Stimulated activated CD8-positive, alpha-beta memory T cell treated with anti-CD3 and anti-CD28 coated beads, Interleukin-15, amount 100 ng/mL, for 24 hours (primary cell): ENCODE data around the gene OR51B2.

Experiments used
- DNase-seq: peaks from one replicate; pipeline ENCODE4 v3.0.0-alpha.2; 2020; ENCODE audit warnings: low read depth

Gene OR51B2

DNA sequence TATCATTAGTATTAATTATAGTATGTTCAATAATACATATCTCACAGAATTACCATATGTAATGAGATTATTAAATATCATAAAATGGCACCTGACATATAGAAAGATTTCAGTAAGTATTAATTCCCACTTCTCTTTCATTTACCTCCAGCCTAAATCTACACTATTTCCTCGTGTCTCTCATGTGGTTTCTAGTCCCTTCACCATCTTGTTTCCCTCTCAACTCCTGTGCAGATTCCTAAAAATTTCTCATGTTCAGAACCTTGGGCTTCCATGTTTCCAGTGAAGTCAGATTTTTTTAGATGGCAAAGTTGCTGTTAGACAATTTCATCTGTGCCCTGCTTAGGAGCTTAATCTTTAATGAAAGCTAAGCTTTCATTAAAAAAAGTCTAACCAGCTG, 40.2 kb downstream of the OR51B2 start:
- no peak for DNase-seq

DNA sequence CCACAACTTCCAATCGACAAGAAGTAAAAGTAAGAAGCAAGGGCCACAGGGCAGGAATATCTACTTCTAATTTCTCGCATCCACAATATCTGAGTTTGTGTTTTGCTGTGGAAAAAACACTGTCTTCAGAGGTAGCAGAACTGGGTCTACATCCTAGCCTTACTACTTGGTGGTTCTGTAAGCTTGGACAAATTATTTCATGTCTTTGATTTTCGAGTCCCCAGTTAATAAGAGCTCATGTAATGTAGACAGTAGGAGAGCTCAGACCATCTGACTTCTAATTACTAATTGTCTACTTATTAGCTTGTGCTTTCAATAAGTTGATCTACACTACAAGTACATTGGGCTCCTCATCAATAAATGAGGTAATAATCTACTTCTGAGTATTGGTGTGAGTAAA, 41.0 kb downstream of the OR51B2 start:
- no peak for DNase-seq

DNA sequence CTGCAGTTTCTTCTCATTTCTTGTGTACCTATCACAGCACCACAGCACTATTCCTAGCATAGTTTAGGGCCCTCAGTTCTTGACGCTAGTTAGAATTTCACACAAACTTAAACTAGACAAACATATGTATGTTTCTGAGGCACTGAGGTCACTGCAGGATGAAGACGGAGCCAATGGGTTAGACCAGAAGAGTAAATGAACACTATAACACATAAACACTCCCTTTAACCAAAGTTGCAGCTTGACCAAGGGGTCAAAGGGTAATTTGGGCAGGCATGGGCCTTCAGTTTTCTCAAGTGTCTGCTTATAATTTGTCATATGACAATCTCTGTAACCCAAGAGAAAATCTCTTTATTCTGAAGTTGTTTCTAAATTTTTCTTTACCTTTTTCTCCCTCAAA, 41.5 kb downstream of the OR51B2 start:
- no peak for DNase-seq

DNA sequence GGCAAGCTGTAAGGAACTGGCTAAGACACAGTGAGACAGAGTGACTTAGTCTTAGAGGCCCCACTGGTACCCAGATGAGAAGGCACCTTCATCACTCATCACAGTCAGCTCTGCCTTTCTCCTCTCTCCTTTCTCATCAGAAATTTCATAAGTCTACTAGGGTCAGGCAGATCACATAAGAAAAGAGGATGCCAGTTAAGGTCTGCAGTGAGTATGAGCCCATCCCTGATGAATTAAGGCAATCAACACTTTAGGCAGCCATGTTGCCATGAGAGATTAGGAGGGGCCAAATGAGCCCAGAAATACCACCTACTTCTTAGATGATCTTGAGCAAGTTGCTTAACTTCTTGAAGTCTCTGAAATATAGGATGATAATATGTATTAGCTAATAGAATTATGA, 42.5 kb downstream of the OR51B2 start:
- no peak for DNase-seq

DNA sequence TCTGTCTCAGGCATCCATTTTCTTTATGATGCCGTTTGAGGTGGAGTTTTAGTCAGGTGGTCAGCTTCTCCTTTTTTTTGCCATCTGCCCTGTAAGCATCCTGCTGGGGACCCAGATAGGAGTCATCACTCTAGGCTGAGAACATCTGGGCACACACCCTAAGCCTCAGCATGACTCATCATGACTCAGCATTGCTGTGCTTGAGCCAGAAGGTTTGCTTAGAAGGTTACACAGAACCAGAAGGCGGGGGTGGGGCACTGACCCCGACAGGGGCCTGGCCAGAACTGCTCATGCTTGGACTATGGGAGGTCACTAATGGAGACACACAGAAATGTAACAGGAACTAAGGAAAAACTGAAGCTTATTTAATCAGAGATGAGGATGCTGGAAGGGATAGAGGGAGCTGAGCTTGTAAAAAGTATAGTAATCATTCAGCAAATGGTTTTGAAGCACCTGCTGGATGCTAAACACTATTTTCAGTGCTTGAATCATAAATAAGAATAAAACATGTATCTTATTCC, 43.5 kb downstream of the OR51B2 start:
- no peak for DNase-seq

DNA sequence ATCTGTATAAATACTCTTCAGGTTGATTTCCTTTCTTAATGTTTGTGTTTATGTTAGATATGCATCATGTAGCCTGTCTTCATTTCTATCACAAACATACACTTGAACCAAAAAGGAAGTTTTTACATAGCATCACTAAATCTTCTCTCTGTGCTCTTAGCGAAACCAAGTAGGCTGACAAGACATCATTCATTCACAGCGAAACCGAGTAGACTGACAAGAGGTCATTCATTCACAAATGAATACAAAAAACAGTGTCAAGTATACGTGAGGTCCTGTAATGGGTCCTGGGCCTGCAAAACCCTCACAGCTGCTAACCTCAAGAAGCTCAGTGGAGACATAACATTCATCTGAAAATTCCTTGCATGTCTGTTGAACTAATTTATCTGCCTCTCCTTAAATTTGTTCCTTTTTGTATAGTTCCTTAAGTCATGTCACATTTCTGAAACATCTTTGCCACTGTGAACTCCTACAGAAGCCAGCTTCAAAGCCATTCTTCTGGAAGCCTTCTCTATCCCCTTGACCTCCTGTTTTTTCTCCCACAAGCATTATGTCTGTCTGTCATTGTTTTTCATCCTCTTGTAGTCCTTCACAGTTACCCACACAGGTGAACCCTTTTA, 44.5 kb downstream of the OR51B2 start:
- DNase-seq: no peak

DNA sequence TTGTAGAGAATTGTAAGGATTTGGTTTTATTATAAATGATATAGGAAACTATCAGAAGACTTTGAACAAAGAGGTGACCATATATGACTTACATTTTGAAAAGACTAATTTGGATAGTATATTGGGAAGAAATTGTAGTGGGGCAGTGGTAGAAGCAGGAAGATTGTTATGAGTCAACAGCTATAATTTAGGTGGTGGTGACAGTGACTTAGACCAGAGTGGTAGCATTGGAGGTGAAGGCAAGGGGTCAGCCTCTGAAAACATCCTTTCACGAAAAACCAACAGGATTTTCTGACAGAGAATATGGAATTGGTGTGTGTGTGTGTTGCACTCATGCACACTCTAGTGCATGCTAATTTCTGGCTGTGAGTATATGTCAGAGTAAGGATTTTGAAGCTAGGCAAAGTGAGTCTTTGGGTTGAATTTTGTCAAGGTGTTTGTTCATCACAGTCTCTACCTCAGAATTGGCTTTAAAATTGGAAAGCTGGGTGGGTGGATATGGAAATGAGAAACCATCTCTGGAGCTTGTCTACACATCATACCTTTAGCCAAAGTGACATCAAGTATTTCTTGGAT, 46.2 kb downstream of the OR51B2 start:
- no peak for DNase-seq

DNA sequence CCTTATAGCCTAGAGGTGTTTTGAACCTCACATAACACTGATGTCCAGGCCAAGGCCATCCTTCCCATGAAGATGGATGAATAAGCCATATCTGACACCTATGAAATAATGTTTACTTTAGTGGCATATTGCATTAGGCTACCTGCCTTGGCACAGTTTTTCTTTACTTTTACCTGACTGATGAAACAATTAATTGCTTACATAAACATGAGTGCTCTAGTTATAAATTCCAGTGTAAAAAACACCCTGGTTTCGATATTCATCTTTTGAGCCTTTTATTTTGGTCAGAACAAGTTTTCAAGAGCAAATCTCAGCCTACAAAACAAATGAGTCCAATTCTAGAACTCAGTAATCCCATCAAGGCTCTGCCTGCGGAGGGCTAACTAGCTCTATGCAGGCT, 47.4 kb downstream of the OR51B2 start:
- DNase-seq: no peak

DNA sequence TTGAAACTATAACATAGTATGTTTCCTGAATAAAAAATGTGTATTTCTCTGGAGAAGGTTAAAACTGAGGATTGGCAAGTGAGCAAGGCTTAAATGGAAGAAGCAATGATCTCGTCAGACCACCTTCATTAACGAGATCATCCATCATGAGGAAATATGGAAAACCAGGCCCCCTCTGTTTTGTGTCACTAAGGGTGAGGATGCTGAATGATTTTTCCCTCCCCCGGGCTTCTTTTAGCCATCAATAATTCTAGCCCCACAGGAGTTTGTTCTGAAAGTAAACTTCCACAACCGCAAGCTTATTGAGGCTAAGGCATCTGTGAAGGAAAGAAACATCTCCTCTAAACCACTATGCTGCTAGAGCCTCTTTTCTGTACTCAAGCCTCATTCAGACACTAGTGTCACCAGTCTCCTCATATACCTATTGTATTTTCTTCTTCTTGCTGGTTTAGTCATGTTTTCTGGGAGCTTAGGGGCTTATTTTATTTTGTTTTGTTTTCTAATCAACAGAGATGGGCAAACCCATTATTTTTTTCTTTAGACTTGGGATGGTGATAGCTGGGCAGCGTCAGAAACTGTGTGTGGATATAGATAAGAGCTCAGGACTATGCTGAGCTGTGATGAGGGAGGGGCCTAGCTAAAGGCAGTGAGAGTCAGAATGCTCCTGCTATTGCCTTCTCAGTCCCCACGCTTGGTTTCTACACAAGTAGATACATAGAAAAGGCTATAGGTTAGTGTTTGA, 48.6 kb downstream of the OR51B2 start:
- no peak for DNase-seq

DNA sequence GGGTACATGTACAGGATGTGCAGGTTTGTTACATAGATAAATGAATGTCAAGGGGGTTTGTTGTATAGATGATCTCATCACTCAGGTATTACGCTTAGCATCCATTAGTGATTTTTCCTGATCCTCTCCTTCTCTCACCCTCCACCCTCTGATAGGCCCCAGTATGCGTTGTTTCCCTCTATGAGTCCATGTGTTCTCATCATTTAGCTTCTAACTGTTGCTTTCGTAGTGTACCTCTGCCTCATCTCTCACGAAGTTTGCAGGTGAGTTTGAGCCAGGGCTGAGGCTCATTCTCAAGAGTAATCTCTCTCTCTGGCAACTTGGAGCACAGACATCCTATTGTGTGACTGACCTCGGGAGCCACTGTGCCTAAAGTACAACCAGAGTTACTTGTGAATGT, 49.7 kb downstream of the OR51B2 start:
- DNase-seq: no peak
